GM12878 (cell line): Measurements from ENCODE around the gene TUBD1. TPM values are rescaled to one million over a fixed set of nuclear protein-coding genes. Genes with fewer than 3 reads are reported as not detected.

Experiments used
- ATAC-seq: fragments of 200-7000 bp; cut with Tn5 transposase; 3 replicates; pipeline ENCODE4 v1.9.1; 2020; ENCODE audit warnings: mild to moderate bottlenecking, moderate library complexity
- BruUV-seq: library from RNA; stranded (reverse); fragments of 400-500 nt; replicated peaks from 2 replicates; lab custom pipeline; 2021; lab: Mats Ljungman, UMichigan
- CTCF ChIA-PET: fragments of 300-600 bp; sonication (Branson Sonifier 250); formaldehyde crosslinking; extraction: SDS; loops from one replicate; lab custom pipeline; 2021; ENCODE audit warnings: inconsistent platforms; lab: Yijun Ruan, JAX
- POLR2A ChIA-PET: fragments of 350-600 bp; formaldehyde crosslinking; extraction: SDS; loops from one replicate; lab custom pipeline; 2021; ENCODE audit warnings: inconsistent platforms; lab: Charles Lee
- RAD21 ChIA-PET: fragments of 300-600 bp; sonication (Branson Sonifier 250); formaldehyde crosslinking; loops from one replicate; lab custom pipeline; 2023; ENCODE audit warnings: antibody characterized with exemption; ENCODE audit not compliant: unreplicated experiment; lab: Charles Lee
- SMC1A ChIA-PET: fragments of 300-600 bp; sonication (Branson Sonifier 250); formaldehyde crosslinking; loops from one replicate; lab custom pipeline; 2023; ENCODE audit not compliant: unreplicated experiment, uncharacterized antibody; lab: Charles Lee
- DNase-seq: peaks from one replicate; pipeline ENCODE4 v3.0.0-alpha.2; 2011; ENCODE audit warnings: low read depth, low spot score
- FAIRE-seq: peaks from 3 replicates; lab custom pipeline; 2011; peaks lifted over from hg19 to GRCh38; lab: Jason Lieb, UNC
- H2AFZ ChIP-seq: 2 replicates; pipeline ENCODE4 v1.6.0; 2011; ENCODE audit warnings: low read depth, low read length, control low read depth; ENCODE audit not compliant: control insufficient read depth
- H3K27ac ChIP-seq: 2 replicates; pipeline ENCODE4 v1.5.1; 2011; ENCODE audit warnings: control low read depth; ENCODE audit not compliant: control insufficient read depth, insufficient read depth
- H3K27me3 ChIP-seq, 2 experiments: replicated peaks in 1 of 2; 2 replicates each; pipeline versions ENCODE4 v1.6.0 to v1.6.1; 2011; ENCODE audit warnings: low read length in 1 of 2; ENCODE audit not compliant: control insufficient read depth in 2 of 2, insufficient read depth in 2 of 2
- H3K36me3 ChIP-seq, 2 experiments: 2 replicates each; pipeline ENCODE4 v1.5.1; 2011; ENCODE audit warnings: low read length in 1 of 2; ENCODE audit not compliant: control insufficient read depth in 2 of 2, insufficient read depth in 2 of 2
- H3K4me1 ChIP-seq: 2 replicates; pipeline ENCODE4 v1.6.1; 2011; ENCODE audit warnings: mild to moderate bottlenecking, low read length, moderate library complexity, mixed read lengths; ENCODE audit not compliant: control insufficient read depth, insufficient read depth
- H3K4me2 ChIP-seq: 2 replicates; pipeline ENCODE4 v1.6.0; 2011; ENCODE audit warnings: control low read depth; ENCODE audit not compliant: control insufficient read depth, insufficient read depth
- H3K4me3 ChIP-seq: fragments of 200-600 bp; sonication (generic); 2 replicates; pipeline ENCODE4 v1.5.1; 2016
- H3K79me2 ChIP-seq: 2 replicates; pipeline ENCODE4 v1.6.0; 2011; ENCODE audit warnings: low read length; ENCODE audit not compliant: control insufficient read depth, insufficient read depth
- H3K9ac ChIP-seq: 2 replicates; pipeline ENCODE4 v1.8.0; 2011; ENCODE audit warnings: low read length, control low read depth, mixed read lengths; ENCODE audit not compliant: control insufficient read depth, insufficient read depth
- H3K9me3 ChIP-seq: replicated peaks from 3 replicates; pipeline ENCODE4 v1.5.1; 2011; ENCODE audit warnings: mild to moderate bottlenecking, low read length; ENCODE audit not compliant: control insufficient read depth, insufficient read depth
- H4K20me1 ChIP-seq: 2 replicates; pipeline ENCODE4 v1.6.0; 2011; ENCODE audit not compliant: control insufficient read depth, insufficient read depth
- BACH1 ChIP-seq: fragments of 450-650 bp; IDR thresholded peaks from 2 replicates; pipeline ENCODE4 v1.6.1; 2017; ENCODE audit warnings: mild to moderate bottlenecking, borderline replicate concordance
- WGBS: methylation state at CpG from one replicate; pipeline ENCODE4 v1.1.6; 2016; ENCODE audit warnings: low lambda C conversion rate; ENCODE audit not compliant: insufficient replicate concordance, insufficient coverage; ENCODE audit errors: missing lambda C conversion rate; 5-methylcytosine and 5-hydroxymethylcytosine counted together
- in situ Hi-C: fragments of 300-500 bp; cut with MboI; formaldehyde crosslinking; loops from 9 replicates; pipeline ENCODE4 v1.14.3; 2018; ENCODE audit warnings: mixed read lengths
- intact Hi-C: fragments of 100-400 bp; cut with micrococcal nuclease; formaldehyde crosslinking; loops from one replicate; pipeline ENCODE4 v1.14.2; 2022; ENCODE audit not compliant: unreplicated experiment
- polyA plus RNA-seq, 11 experiments: library from polyadenylated mRNA; depleted of rRNA in 4 of 11; unstranded in 6 of 11; stranded (reverse) in 5 of 11; fragments of >200 nt; fragmentation: Nextera tagmentation in 4 of 11; fragmentation: Illumina TruSeq in 1 of 11; extraction: Ambion mirVana in 4 of 11; extraction: Trizol in 1 of 11; gene quantifications; 1 replicate in 1 of 11; 2 replicates in 10 of 11; pipeline versions ENCODE4 v1.2.1 to v1.2.3, GENCODE V29; 2011 to 2016; ENCODE audit warnings: inconsistent platforms in 2 of 11, missing spikeins in 2 of 11, low read depth in 1 of 11
- total RNA-seq, 4 experiments: library from RNA; depleted of rRNA in 3 of 4; stranded (reverse); fragments of >200 nt in 3 of 4; fragmentation: Illumina TruSeq in 1 of 4; extraction: Trizol in 1 of 4; gene quantifications; 2 replicates each; pipeline versions ENCODE4 v1.2.1 to v1.2.3, GENCODE V29; 2013 to 2021
- TF ChIP-seq, protein P1 (sequence below): fragments of 450-650 bp; IDR thresholded peaks from 2 replicates; pipeline ENCODE4 v1.6.1; 2017; ENCODE audit warnings: mild to moderate bottlenecking, moderate library complexity

Gene TUBD1
- total and polyA plus RNA-seq, 10 of the 15 experiments (the other 5 are each of a cell fraction or from before 2014, with no cell fraction given) = 5.3 to 10.8 (median 8.3) TPM

DNA sequence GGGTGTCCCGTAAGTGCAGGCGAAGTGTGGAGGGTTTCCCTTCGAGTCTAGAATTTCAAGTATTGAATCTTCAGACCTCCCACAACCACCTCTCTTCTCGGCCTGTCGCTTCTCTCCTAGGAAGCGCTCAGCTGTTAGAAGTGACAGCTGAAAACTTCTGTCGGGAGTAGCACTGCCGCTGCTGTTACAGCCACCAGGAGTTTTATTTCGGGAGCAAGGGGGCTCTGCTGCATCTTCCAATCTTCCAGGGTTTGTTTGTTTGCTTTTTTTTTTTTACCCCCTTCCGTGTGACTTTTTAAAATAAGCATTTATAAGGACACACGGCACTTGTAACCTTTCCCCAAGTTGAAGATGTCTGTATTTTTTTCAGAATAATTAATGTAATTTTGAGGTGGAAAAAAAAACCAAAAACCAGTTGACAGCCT lies 945 bp upstream of the TUBD1 start:
- no peaks in the 10 kb centered on the region for H4K20me1 ChIP-seq
- peak overlapping the region; percentile 89 for H3K4me3 ChIP-seq
- POLR2A ChIA-PET = interaction anchor here (0.6 to 1.0 kb wide), 6 partner anchors 21 to 171 kb away, joined by 3 to 7 read pairs (median 3); no protein-coding TSS in a partner anchor
- intact Hi-C loops = no loop called here
- no TSS peak for BruUV-seq
- H3K4me1 ChIP-seq = no peaks in the 10 kb centered on the region
- FAIRE-seq (no peak), ATAC-seq (peak; percentile 35), DNase-seq (no peak)
- RAD21 ChIA-PET = interaction anchor here (0.6 to 2.7 kb wide), 5 partner anchors 21 to 145 kb away, joined by 3 to 15 read pairs (median 3); no protein-coding TSS in a partner anchor
- WGBS = 2% methylated on average over 11 of the region's 11 CpGs
- SMC1A ChIA-PET = interaction anchor here (0.7 to 3.8 kb wide), 8 partner anchors 44 to 223 kb away, joined by 3 to 17 read pairs (median 3); no protein-coding TSS in a partner anchor
- H3K9ac ChIP-seq = peak overlapping the region; percentile 84
- no peaks in the 10 kb centered on the region for H3K27me3 ChIP-seq
- peak overlapping the region; percentile 66 for H3K4me2 ChIP-seq
- 0 out of 2 replicates have a peak, but pooled peaks have one; percentile 3 for TF ChIP-seq BACH1
- TF ChIP-seq, protein P1, sequence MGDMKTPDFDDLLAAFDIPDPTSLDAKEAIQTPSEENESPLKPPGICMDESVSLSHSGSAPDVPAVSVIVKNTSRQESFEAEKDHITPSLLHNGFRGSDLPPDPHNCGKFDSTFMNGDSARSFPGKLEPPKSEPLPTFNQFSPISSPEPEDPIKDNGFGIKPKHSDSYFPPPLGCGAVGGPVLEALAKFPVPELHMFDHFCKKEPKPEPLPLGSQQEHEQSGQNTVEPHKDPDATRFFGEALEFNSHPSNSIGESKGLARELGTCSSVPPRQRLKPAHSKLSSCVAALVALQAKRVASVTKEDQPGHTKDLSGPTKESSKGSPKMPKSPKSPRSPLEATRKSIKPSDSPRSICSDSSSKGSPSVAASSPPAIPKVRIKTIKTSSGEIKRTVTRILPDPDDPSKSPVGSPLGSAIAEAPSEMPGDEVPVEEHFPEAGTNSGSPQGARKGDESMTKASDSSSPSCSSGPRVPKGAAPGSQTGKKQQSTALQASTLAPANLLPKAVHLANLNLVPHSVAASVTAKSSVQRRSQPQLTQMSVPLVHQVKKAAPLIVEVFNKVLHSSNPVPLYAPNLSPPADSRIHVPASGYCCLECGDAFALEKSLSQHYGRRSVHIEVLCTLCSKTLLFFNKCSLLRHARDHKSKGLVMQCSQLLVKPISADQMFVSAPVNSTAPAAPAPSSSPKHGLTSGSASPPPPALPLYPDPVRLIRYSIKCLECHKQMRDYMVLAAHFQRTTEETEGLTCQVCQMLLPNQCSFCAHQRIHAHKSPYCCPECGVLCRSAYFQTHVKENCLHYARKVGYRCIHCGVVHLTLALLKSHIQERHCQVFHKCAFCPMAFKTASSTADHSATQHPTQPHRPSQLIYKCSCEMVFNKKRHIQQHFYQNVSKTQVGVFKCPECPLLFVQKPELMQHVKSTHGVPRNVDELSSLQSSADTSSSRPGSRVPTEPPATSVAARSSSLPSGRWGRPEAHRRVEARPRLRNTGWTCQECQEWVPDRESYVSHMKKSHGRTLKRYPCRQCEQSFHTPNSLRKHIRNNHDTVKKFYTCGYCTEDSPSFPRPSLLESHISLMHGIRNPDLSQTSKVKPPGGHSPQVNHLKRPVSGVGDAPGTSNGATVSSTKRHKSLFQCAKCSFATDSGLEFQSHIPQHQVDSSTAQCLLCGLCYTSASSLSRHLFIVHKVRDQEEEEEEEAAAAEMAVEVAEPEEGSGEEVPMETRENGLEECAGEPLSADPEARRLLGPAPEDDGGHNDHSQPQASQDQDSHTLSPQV = no peak
- CTCF ChIA-PET = interaction anchor here (0.6 to 1.9 kb wide), 4 partner anchors 21 to 147 kb away, joined by 3 to 8 read pairs (median 6); no protein-coding TSS in a partner anchor
- peak overlapping the region; percentile 76 for H3K27ac ChIP-seq
- H3K36me3 ChIP-seq = no peaks in the 10 kb centered on the region
- H3K79me2 ChIP-seq = peaks cover 62% of the 10 kb centered on the region
- in situ Hi-C loops = no loop called here
- H3K9me3 ChIP-seq = no peaks in the 10 kb centered on the region
- peak overlapping the region; percentile 79 for H2AFZ ChIP-seq
